HepG2 (cell line): ENCODE data around the gene PTGES3. TPM values are rescaled to one million over a fixed set of nuclear protein-coding genes. Genes with fewer than 3 reads are reported as not detected.

ENCODE experiments used
- ARNT2 ChIP-seq: sonication (generic); formaldehyde crosslinking; IDR thresholded peaks from 2 replicates; pipeline ENCODE4 v1.8.0; 2022; ENCODE audit warnings: mild to moderate bottlenecking, low read depth, missing genetic modification reagents, moderate library complexity
- FOXP1 ChIP-seq, 2 experiments: fragments of 450-650 bp in 1 of 2; IDR thresholded peaks; 2 replicates each; pipeline ENCODE4 v1.6.1; 2017 to 2018; ENCODE audit warnings: antibody characterized with exemption in 1 of 2
- KDM2A ChIP-seq: sonication (generic); formaldehyde crosslinking; IDR thresholded peaks from 2 replicates; pipeline ENCODE4 v1.4.0; 2020; ENCODE audit warnings: low read depth, missing genetic modification reagents, borderline replicate concordance
- MEIS1 ChIP-seq: sonication (generic); formaldehyde crosslinking; IDR thresholded peaks from 2 replicates; pipeline ENCODE4 v1.9.0; 2021; ENCODE audit warnings: mild to moderate bottlenecking, missing genetic modification reagents, moderate library complexity, borderline replicate concordance
- NCOA2 ChIP-seq: sonication (generic); formaldehyde crosslinking; IDR thresholded peaks from 2 replicates; pipeline ENCODE4 v1.8.0; 2022; ENCODE audit warnings: inconsistent platforms
- NONO ChIP-seq, 2 experiments: fragments of 450-650 bp in 1 of 2; sonication (generic) in 1 of 2; formaldehyde crosslinking in 1 of 2; IDR thresholded peaks in 1 of 2; conservative IDR thresholded peaks in 1 of 2; 2 replicates each; pipeline versions ENCODE4 v1.6.1 to v1.8.0; 2017 to 2022; ENCODE audit warnings: mild to moderate bottlenecking in 1 of 2, missing genetic modification reagents in 1 of 2, moderate library complexity in 1 of 2
- PCBP1 ChIP-seq: fragments of 200-400 bp; formaldehyde crosslinking; IDR thresholded peaks from 2 replicates; pipeline ENCODE4 v1.6.1; 2017; ENCODE audit warnings: mild to moderate bottlenecking, low read depth, low read length, borderline replicate concordance
- RAD51 ChIP-seq: fragments of 450-650 bp; IDR thresholded peaks from 2 replicates; pipeline ENCODE4 v1.6.1; 2016; ENCODE audit warnings: borderline replicate concordance
- RFXAP ChIP-seq: sonication (generic); formaldehyde crosslinking; IDR thresholded peaks from 2 replicates; pipeline ENCODE4 v1.4.0; 2020; ENCODE audit warnings: missing genetic modification reagents, borderline replicate concordance
- RNF2 ChIP-seq: fragments of 450-650 bp; conservative IDR thresholded peaks from 2 replicates; pipeline ENCODE4 v1.6.1; 2016; ENCODE audit warnings: low read depth
- SMAD1 ChIP-seq: sonication (generic); formaldehyde crosslinking; IDR thresholded peaks from 2 replicates; pipeline ENCODE4 v1.4.0; 2020; ENCODE audit warnings: missing genetic modification reagents, low read depth, mild to moderate bottlenecking, borderline replicate concordance
- SP2 ChIP-seq: sonication (generic); formaldehyde crosslinking; IDR thresholded peaks from 2 replicates; pipeline ENCODE4 v1.5.1; 2020; ENCODE audit warnings: mild to moderate bottlenecking, missing genetic modification reagents
- XRCC5 ChIP-seq: fragments of 200-400 bp; formaldehyde crosslinking; optimal IDR thresholded peaks from 2 replicates; pipeline ENCODE3; 2017; ENCODE audit warnings: mild to moderate bottlenecking, low read length
- ZEB1 ChIP-seq: IDR thresholded peaks from 2 replicates; pipeline ENCODE4 v1.6.1; 2012; ENCODE audit warnings: mild to moderate bottlenecking, low read depth, inconsistent platforms; ENCODE audit not compliant: insufficient replicate concordance
- ZFP90 ChIP-seq: sonication (generic); formaldehyde crosslinking; IDR thresholded peaks from 2 replicates; pipeline ENCODE4 v1.8.0; 2022; ENCODE audit warnings: missing genetic modification reagents, mild to moderate bottlenecking, inconsistent platforms, borderline replicate concordance
- ZHX2 ChIP-seq, 2 experiments: sonication (generic) in 1 of 2; formaldehyde crosslinking in 1 of 2; IDR thresholded peaks; 2 replicates each; pipeline versions ENCODE4 v1.6.1 to v1.9.0; 2014 to 2022; ENCODE audit warnings: antibody characterized with exemption in 1 of 2, borderline replicate concordance in 1 of 2, inconsistent platforms in 1 of 2, low read depth in 1 of 2, missing genetic modification reagents in 1 of 2
- ZNF160 ChIP-seq: sonication (generic); formaldehyde crosslinking; IDR thresholded peaks from 2 replicates; pipeline ENCODE4 v1.8.0; 2022; ENCODE audit warnings: mild to moderate bottlenecking, inconsistent platforms, missing genetic modification reagents
- ZNF260 ChIP-seq: sonication (generic); formaldehyde crosslinking; IDR thresholded peaks from 2 replicates; pipeline ENCODE4 v1.4.0; 2020; ENCODE audit warnings: missing genetic modification reagents, low read depth, mild to moderate bottlenecking, borderline replicate concordance
- ZNF382 ChIP-seq: sonication (generic); formaldehyde crosslinking; IDR thresholded peaks from 2 replicates; pipeline ENCODE4 v1.5.0; 2020; ENCODE audit warnings: missing genetic modification reagents, mild to moderate bottlenecking, borderline replicate concordance
- ZNF44 ChIP-seq: sonication (generic); formaldehyde crosslinking; IDR thresholded peaks from 2 replicates; pipeline ENCODE4 v1.5.1; 2020; ENCODE audit warnings: mild to moderate bottlenecking, missing genetic modification reagents
- ZNF564 ChIP-seq: sonication (generic); formaldehyde crosslinking; IDR thresholded peaks from 2 replicates; pipeline ENCODE4 v1.8.1; 2023; ENCODE audit warnings: mild to moderate bottlenecking, missing genetic modification reagents
- ZNF615 ChIP-seq: sonication (generic); formaldehyde crosslinking; IDR thresholded peaks from 2 replicates; pipeline ENCODE4 v1.5.0; 2020; ENCODE audit warnings: mild to moderate bottlenecking, missing genetic modification reagents, borderline replicate concordance
- ZNF7 ChIP-seq: IDR thresholded peaks from 2 replicates; pipeline ENCODE4 v1.6.1; 2016; ENCODE audit warnings: missing biosample characterization, missing genetic modification reagents
- ZNF766 ChIP-seq: sonication (generic); formaldehyde crosslinking; IDR thresholded peaks from 2 replicates; pipeline ENCODE4 v1.5.0; 2020; ENCODE audit warnings: missing genetic modification reagents, borderline replicate concordance
- polyA plus RNA-seq, 8 experiments: library from polyadenylated mRNA; depleted of rRNA in 3 of 8; stranded (reverse) in 7 of 8; unstranded in 1 of 8; fragments of >200 nt; fragmentation: Illumina TruSeq in 4 of 8; extraction: Trizol in 4 of 8; gene quantifications; 2 replicates each; pipeline versions ENCODE4 v1.2.1 to v1.2.3, GENCODE V29; 2011 to 2016; ENCODE audit warnings: low read depth in 4 of 8, missing spikeins in 1 of 8, mixed read lengths in 1 of 8; ENCODE audit not compliant: insufficient read depth in 1 of 8
- total RNA-seq, 5 experiments: library from RNA; depleted of rRNA; stranded (reverse); fragments of >200 nt; fragmentation: Illumina TruSeq; extraction: Trizol; gene quantifications; 2 replicates each; pipeline ENCODE4 v1.2.3, GENCODE V29; 2016; ENCODE audit warnings: low read depth in 1 of 5

The PTGES3 gene
- total and polyA plus RNA-seq, 2 of the 13 experiments (the other 11 are each of a cell fraction or from before 2014, with no cell fraction given) = 54.4 to 159 TPM

GRCh38 chr12:56724972-56725722 is 37.1 kb upstream of the PTGES3 start, which contains the start of gene NACA (continued):
- TF ChIP-seq ZHX2 (IDR thresholded peaks at IDR 0.05; ENCODE audit: low read depth) = peak; percentile 94
- no peak for TF ChIP-seq ZHX2 (CRISPR knock-in tag; IDR thresholded peaks at IDR 0.05; ENCODE audit: borderline replicate concordance)
- TF ChIP-seq PCBP1 = no peak
- TF ChIP-seq ZFP90 (CRISPR knock-in tag) = no peak; the same call in none of the 2 replicates
- TF ChIP-seq ZNF160 = no peak; the same call in 1 of the 2 replicates
- peak; percentile 93; the same call in 1 of the 2 replicates for TF ChIP-seq SMAD1
- peak; percentile 83; the same call in 1 of the 2 replicates for TF ChIP-seq ARNT2 (CRISPR knock-in tag)
- peak; percentile 90; the same call in 1 of the 2 replicates for TF ChIP-seq KDM2A (CRISPR knock-in tag)
- TF ChIP-seq NCOA2 (CRISPR knock-in tag) = peak; percentile 61
- TF ChIP-seq ZNF564 (CRISPR knock-in tag) = peak; percentile 58; the same call in 1 of the 2 replicates
- peak; percentile 74 for TF ChIP-seq XRCC5
- 0 out of 2 replicates have a peak, but pooled peaks have one; percentile 65 for TF ChIP-seq ZNF260 (CRISPR knock-in tag)
- no peak for TF ChIP-seq FOXP1 (IDR thresholded peaks at IDR 0.05)
- TF ChIP-seq FOXP1 (CRISPR knock-in tag; IDR thresholded peaks at IDR 0.05) = 0 out of 2 replicates have a peak, but pooled peaks have one; percentile 12
- TF ChIP-seq MEIS1 (CRISPR knock-in tag) = peak; percentile 98; the same call in 1 of the 2 replicates
- TF ChIP-seq RNF2 = 0 out of 2 replicates have a peak, but pooled peaks have one; percentile 31
- TF ChIP-seq ZNF382 (CRISPR knock-in tag) = no peak
- no peak for TF ChIP-seq NONO (IDR thresholded peaks at IDR 0.05)
- TF ChIP-seq NONO (CRISPR knock-in tag; conservative IDR thresholded peaks at IDR 0.05) = peak; percentile 91
- peak; percentile 81; the same call in 1 of the 2 replicates for TF ChIP-seq ZNF766 (CRISPR knock-in tag)
- no peak for TF ChIP-seq RAD51
- TF ChIP-seq ZEB1 = peak; percentile 52
- TF ChIP-seq SP2 = peak; percentile 94
- no peak for TF ChIP-seq ZNF615
- TF ChIP-seq ZNF44 (CRISPR knock-in tag) = no peak; the same call in 1 of the 2 replicates
- no peak for TF ChIP-seq ZNF7 (CRISPR knock-in tag)
- TF ChIP-seq RFXAP (CRISPR knock-in tag) = peak; percentile 87
